DOHH2 (cell line): ENCODE results near the gene CYP2D6.

Experiments used
- EZH2phosphoT487 ChIP-seq: fragments of 200-600 bp; sonication (generic); IDR thresholded peaks from 2 replicates; pipeline ENCODE4 v1.6.1; 2017; ENCODE audit warnings: borderline replicate concordance, mild to moderate bottlenecking, antibody characterized with exemption, low read length, moderate library complexity, mixed read lengths
- TF ChIP-seq, protein P1 (sequence below): fragments of 200-600 bp; sonication (generic); IDR thresholded peaks from one replicate; pipeline ENCODE4 v1.5.1; 2014; ENCODE audit warnings: antibody characterized with exemption, mild to moderate bottlenecking, low read depth, low read length; ENCODE audit not compliant: poor library complexity, severe bottlenecking

DNA sequence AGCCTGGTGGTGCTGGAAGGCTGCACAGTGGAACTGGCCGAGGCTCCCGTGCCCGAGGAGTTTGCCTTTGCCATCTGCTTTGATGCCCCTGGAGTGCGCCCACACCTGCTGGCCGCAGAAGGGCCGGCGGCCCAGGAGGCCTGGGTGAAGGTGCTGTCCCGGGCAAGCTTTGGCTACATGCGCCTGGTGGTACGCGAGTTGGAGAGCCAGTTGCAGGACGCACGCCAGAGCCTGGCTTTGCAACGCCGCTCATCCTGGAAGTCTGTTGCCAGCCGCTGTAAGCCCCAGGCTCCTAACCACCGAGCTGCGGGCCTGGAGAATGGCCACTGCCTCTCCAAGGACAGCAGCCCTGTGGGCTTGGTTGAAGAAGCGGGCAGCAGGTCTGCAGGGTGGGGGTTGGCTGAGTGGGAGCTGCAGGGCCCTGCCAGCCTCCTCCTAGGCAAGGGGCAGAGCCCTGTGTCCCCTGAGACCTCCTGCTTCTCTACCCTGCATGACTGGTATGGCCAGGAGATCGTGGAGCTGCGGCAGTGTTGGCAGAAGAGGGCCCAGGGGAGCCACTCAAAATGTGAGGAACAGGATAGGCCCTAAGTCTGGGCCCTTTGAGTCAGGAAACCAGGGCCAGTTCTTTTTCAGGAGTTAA lies 53.0 kb downstream of the CYP2D6 start:
- TF ChIP-seq, protein P1, sequence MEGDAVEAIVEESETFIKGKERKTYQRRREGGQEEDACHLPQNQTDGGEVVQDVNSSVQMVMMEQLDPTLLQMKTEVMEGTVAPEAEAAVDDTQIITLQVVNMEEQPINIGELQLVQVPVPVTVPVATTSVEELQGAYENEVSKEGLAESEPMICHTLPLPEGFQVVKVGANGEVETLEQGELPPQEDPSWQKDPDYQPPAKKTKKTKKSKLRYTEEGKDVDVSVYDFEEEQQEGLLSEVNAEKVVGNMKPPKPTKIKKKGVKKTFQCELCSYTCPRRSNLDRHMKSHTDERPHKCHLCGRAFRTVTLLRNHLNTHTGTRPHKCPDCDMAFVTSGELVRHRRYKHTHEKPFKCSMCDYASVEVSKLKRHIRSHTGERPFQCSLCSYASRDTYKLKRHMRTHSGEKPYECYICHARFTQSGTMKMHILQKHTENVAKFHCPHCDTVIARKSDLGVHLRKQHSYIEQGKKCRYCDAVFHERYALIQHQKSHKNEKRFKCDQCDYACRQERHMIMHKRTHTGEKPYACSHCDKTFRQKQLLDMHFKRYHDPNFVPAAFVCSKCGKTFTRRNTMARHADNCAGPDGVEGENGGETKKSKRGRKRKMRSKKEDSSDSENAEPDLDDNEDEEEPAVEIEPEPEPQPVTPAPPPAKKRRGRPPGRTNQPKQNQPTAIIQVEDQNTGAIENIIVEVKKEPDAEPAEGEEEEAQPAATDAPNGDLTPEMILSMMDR, result no peak
- no peak for TF ChIP-seq EZH2phosphoT487
